CD4-positive, alpha-beta T cell treated with Interleukin-17A for 1 hour (primary cell): Measurements from ENCODE around the gene IMP3.
"Not testable (repeated sequence)": the region's sequence is repeated elsewhere in the genome, so short reads cannot be mapped to it uniquely, and the experiment has no call there.

Experiments used
- DNase-seq: peaks from one replicate; pipeline ENCODE4 v3.0.0-alpha.2; 2020

The IMP3 gene

GRCh38 chr15:75649848-75650247, 9.8 kb upstream of the IMP3 start:
- DNase-seq: no peak

DNA sequence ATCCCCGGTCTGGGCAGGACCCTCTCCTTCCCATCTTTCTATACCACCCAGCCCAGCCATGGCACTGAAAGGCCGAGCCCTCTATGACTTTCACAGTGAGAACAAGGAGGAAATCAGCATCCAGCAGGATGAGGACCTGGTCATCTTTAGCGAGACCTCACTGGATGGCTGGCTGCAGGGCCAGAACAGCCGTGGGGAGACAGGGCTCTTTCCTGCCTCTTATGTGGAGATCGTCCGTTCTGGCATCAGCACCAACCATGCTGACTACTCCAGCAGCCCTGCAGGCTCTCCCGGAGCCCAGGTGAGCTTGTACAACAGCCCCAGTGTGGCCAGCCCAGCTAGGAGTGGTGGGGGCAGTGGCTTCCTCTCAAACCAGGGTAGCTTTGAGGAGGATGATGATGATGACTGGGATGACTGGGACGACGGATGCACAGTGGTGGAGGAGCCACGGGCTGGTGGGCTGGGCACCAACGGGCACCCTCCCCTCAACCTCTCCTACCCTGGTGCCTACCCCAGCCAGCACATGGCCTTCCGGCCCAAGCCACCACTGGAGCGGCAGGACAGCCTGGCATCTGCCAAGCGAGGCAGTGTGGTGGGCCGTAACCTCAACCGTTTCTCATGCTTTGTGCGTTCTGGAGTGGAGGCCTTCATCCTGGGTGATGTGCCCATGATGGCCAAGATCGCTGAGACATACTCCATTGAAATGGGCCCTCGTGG, 9.2 kb upstream of the IMP3 start:
- DNase-seq: no peak

- no peak for DNase-seq
Observed at GRCh38 chr15:75648156-75649000, 8.4 kb upstream of the IMP3 start.

DNA sequence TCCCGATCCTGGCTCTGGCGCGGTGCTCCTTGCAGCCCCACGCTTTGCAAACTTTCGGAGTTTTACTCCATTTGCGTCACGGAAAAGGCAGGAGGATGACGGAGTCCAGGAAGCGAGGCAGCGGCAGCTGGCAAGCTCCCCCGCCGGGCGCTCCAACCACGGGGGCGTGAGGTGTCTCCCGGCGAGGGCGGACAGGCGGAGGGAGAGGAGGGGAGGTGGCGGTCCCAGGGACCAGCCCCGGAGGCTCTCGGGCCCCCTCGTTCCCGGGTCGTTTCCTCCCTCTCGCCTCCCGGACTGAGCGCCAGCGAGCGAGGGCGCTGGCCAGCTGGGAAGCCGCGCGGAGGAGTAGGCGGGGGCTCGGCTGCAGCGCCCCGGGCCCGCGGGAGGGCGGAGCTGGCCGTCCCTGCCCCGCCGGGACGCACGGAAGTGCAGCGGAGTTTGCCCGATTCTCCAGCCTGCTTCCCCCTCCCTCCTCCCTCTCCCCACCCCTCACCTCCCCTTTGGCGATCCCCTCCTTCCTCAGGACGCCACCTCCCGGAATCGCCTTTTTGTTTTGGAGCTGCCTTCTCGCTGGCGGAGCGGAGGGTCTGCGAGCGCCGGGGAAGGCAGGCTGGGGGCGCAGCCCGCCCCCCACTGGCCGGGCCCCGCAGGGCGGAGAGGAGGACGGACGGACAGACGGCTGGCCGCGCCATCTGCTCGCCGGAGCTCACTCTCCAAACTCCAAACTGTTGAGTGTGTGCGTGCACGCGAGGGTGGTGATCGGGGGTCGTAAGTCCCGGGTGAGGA, 7.5 kb upstream of the IMP3 start, which contains the start of gene SNX33:
Gene SNX33 (plus strand): TSS at position 543 of the 786 bp plus-strand sequence. CDS start 1,191 bp downstream, outside the sequence.
- DNase-seq: peak; percentile 52

- no peak for DNase-seq
Observed at GRCh38 chr15:75646944-75647364, 6.9 kb upstream of the IMP3 start.

GRCh38 chr15:75646112-75646943, 6.3 kb upstream of the IMP3 start:
- DNase-seq: no peak

- DNase-seq: no peak
Observed at GRCh38 chr15:75644376-75644775, 4.4 kb upstream of the IMP3 start.

GRCh38 chr15:75641603-75642002, 1.6 kb upstream of the IMP3 start:
- no peak for DNase-seq

DNA sequence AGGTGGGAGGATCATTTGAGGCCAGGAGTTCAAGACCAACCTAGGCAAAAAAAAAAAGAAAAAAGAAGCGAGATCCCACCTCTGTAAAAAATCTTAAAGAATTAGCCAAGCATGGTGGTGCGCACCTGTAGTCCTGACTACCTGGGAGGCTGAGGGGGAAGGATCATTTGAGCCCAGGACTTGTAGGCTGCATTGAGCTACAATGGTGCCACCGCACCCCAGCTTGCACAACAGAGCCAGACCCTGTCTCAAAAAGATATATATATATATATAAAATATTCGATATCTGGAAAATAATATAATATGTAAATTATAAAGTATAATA, 1.1 kb upstream of the IMP3 start:
- DNase-seq: no peak

- peak; percentile 77 for DNase-seq
Observed at GRCh38 chr15:75640483-75641178, 607 bp upstream of the IMP3 start.

- no peak for DNase-seq
Observed at GRCh38 chr15:75639191-75639708, 774 bp downstream of the IMP3 start.

- DNase-seq: no peak
Observed at GRCh38 chr15:75637245-75638009, 2.6 kb downstream of the IMP3 start.

DNA sequence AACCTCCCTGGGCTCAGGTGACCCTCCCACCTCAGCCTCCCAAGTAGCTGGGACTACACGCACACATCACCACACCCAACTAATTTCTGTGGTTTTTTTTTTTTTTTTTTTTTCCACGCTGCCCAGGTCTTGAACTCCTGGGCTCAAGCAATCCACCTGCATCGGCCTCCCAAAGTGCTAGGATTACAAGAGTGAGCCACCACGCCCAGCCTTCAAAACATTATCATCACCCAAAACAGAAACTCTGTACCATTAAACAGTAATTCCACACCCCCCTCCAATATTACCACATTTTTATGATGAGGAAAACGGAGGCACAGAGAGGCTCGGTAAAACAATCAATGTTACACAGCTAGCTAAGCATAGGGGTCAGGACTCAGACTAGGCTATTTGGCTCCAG, 4.0 kb downstream of the IMP3 start:
- no peak for DNase-seq

DNA sequence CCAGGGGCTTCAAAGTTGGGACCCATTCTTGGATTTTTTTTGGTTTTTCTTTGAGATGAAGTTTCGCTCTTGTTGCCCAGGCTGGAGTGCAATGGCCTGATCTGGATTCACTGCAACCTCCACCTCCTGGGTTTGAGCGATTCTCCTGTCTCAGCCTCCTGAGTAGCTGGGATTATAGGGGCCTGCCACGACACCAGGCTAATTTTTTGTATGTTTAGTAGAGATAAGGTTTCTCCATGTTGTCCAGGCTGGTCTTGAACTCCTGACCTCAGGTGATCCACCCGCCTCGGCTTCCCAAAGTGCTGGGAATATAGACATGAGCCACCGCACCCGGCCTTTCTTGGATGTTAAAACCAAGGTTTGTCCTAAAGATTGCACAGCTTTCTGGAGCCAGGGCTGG, 6.1 kb downstream of the IMP3 start:
- DNase-seq: not testable (repeated sequence)

DNA sequence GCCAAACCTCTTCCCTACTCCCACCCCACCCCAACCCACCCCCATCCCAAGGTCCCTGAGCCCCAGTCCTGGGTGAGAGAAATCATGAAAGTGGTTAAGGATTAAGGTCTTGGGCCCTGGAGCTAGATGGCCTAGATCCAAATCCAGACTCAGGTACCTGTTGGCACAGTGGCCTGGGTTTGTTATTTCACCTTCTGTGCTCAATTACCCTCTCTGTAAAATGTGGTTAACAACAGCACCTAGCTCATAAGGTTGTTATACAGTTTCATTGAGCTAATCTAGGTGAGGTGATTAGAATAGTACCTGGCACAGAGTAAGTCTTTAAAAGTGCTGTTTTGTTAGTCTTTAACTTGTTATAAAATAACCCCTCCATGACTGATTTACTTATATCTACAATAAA, 8.1 kb downstream of the IMP3 start:
- no peak for DNase-seq

GRCh38 chr15:75625542-75626347, 14.3 kb downstream of the IMP3 start, which contains the start of gene SNUPN:
SNUPN (minus strand) TSS chr15:75625725; CDS start chr15:75621051, 4,674 bp downstream.
- DNase-seq: peak; percentile 93

- no peak for DNase-seq
Observed at GRCh38 chr15:75622505-75622904, 17.5 kb downstream of the IMP3 start.

GRCh38 chr15:75620841-75621391, 19.1 kb downstream of the IMP3 start:
- DNase-seq: no peak

DNA sequence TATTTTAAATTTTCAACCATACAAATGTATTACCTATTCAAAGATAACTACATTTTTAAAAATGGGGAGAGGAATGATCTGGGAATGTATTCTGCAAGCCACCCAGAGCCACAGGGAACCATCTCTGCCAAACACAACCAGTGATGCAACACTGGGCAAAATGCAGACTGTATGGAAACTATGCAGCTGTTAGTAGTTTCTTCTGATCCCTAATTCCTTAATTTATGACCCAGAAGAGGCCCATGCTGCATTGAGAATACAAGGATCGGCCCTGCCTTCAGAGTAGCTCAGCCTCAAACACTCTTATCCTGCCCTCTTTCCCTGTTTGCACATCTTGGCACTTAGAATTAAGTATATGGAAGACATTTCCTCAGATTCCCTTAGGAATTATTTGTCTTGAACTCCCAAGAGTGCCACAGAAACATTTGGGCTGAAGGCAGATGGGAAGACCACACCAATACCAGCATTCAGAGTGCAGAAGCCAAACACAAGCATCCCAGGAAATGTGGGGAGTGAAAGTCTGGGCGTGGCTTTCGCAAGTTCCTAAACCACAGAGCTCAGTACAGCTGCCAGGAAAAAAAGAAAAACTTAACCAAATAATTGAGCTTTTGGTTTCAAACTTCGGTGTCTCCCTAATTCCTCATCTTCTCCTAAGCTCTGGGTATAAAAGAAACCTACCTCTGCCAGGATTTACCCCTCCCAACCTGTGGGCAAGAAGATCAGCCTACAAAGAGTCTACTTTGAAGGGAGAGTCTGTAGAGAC, 19.8 kb downstream of the IMP3 start:
- DNase-seq: no peak
